Small intestine (tissue), 7 donors: Measurements from ENCODE around the gene PCDHA3. TPM values are rescaled to one million over a fixed set of nuclear protein-coding genes. Genes with fewer than 3 reads are reported as not detected.
"Not testable (repeated sequence)": the region's sequence is repeated elsewhere in the genome, so short reads cannot be mapped to it uniquely, and the experiment has no call there.

ENCODE experiments used
- DNase-seq, 2 donors: peaks; one replicate each; pipeline versions ENCODE4 v3.0.0 to v3.0.0-alpha.2; 2013
- FAIRE-seq: peaks from 2 replicates; lab custom pipeline; 2012; peaks lifted over from hg19 to GRCh38; lab: Jason Lieb, UNC
- H3K27ac ChIP-seq, 3 donors: one replicate each; pipeline ENCODE4 v1.5.1; 2013; ENCODE audit warnings: low read length in 2 of 3, mild to moderate bottlenecking in 2 of 3, control low read depth in 1 of 3, inconsistent platforms in 1 of 3, low read depth in 1 of 3, moderate library complexity in 1 of 3
- H3K27me3 ChIP-seq, 3 donors: one replicate each; pipeline ENCODE4 v1.6.1; 2013; ENCODE audit warnings: low read length in 3 of 3, inconsistent platforms in 1 of 3; ENCODE audit not compliant: control insufficient read depth in 3 of 3, insufficient read depth in 3 of 3
- H3K36me3 ChIP-seq, 3 donors: one replicate each; pipeline ENCODE4 v1.6.1; 2013; ENCODE audit warnings: low read length in 3 of 3, inconsistent platforms in 1 of 3, low read depth in 1 of 3, mild to moderate bottlenecking in 1 of 3, moderate library complexity in 1 of 3; ENCODE audit not compliant: control insufficient read depth in 3 of 3, insufficient read depth in 2 of 3
- H3K4me1 ChIP-seq, 3 donors: one replicate each; pipeline ENCODE4 v1.6.1; 2013; ENCODE audit warnings: low read length in 2 of 3, inconsistent platforms in 1 of 3, low read depth in 1 of 3, mild to moderate bottlenecking in 1 of 3, moderate library complexity in 1 of 3; ENCODE audit not compliant: control insufficient read depth in 3 of 3, insufficient read depth in 2 of 3
- H3K4me3 ChIP-seq, 3 donors: one replicate each; pipeline ENCODE4 v1.5.1; 2013; ENCODE audit warnings: low read length in 3 of 3, control low read depth in 1 of 3, inconsistent platforms in 1 of 3, low read depth in 1 of 3, mild to moderate bottlenecking in 1 of 3, moderate library complexity in 1 of 3
- H3K9me3 ChIP-seq, 2 donors: one replicate each; pipeline ENCODE4 v1.6.1; 2013; ENCODE audit warnings: low read depth in 1 of 2, low read length in 1 of 2; ENCODE audit not compliant: control insufficient read depth in 2 of 2, insufficient read depth in 1 of 2
- WGBS, 3 donors: extraction: QIAGEN DNeasy Blood & Tissue Kit; methylation state at CpG; one replicate each; pipeline ENCODE4 v1.1.7; 2013; 5-methylcytosine and 5-hydroxymethylcytosine counted together
- polyA plus RNA-seq, 4 donors: library from polyadenylated mRNA; stranded (reverse) in 3 of 4; unstranded in 1 of 4; fragments of 200-250 nt in 3 of 4; fragments of 120-200 nt in 1 of 4; gene quantifications; one replicate each; pipeline versions ENCODE4 v1.2.1 to v1.2.3, GENCODE V29; 2013
- donor health status: healthy with polysubstance abuse.
- donor health status: control.
- donor health status: control.
- donor health status: Bipolar disorder and iron deficiency.
- donor health status: healthy.

The PCDHA3 gene
- polyA plus RNA-seq, 4 donors, result 0.10 to 0.28 TPM; not detected in 2

- FAIRE-seq, result no peak
- peaks cover 0 to 34% of the 10 kb centered on the region in 2 donors for H3K9me3 ChIP-seq
- WGBS, 3 donors, result 24 to 48% (median 32%) methylated on average over 42 to 47 of the region's 47 CpGs
Observed at GRCh38 chr5:140840978-140841962, 40.4 kb downstream of the PCDHA3 start, which contains the start of gene PCDHA8. PCDHA8 (plus strand) TSS chr5:140841187; CDS start chr5:140841322, 135 bp downstream.

GRCh38 chr5:140842798-140843733, 42.2 kb downstream of the PCDHA3 start:
- DNase-seq (no peak), FAIRE-seq (no peak)
- H3K9me3 ChIP-seq, result peaks cover 0 to 26% of the 10 kb centered on the region in 2 donors
- 57 to 78% methylated on average over 87 of the region's 87 CpGs; no CpG with 5 or more reads in 1 of the 3 donors for WGBS, 3 donors
- no peaks in the 10 kb centered on the region for H3K27me3 ChIP-seq
- no peaks in the 10 kb centered on the region for H3K36me3 ChIP-seq
- H3K4me3 ChIP-seq, result no peak overlapping the region
- no peaks in the 10 kb centered on the region for H3K4me1 ChIP-seq
- no peak overlapping the region for H3K27ac ChIP-seq

More at GRCh38 chr5:140840978-140841962, 40.4 kb downstream of the PCDHA3 start, which contains the start of gene PCDHA8:
- Histone ChIP-seq H3K4me3 (no peak within 1 kb of the TSS), H3K4me1 (no peaks in the 10 kb centered on the region), H3K27me3 (no peaks in the 10 kb centered on the region), H3K27ac (no peak within 1 kb of the TSS), H3K36me3 (no peaks in the 10 kb centered on the region)
- DNase-seq, result no peak

- DNase-seq, FAIRE-seq: not testable (repeated sequence)
- WGBS, 3 donors, result 25 to 45% methylated on average over 37 to 46 of the region's 48 CpGs; no CpG with 5 or more reads in 1 of the 3 donors
Observed at GRCh38 chr5:140848139-140849102, 47.6 kb downstream of the PCDHA3 start, which contains the start of gene PCDHA9. PCDHA9 (plus strand) TSS chr5:140848382; CDS start chr5:140848496, 114 bp downstream.

GRCh38 chr5:140849831-140850634, 49.2 kb downstream of the PCDHA3 start:
- not testable (repeated sequence) for H3K27me3 ChIP-seq, DNase-seq, FAIRE-seq, H3K4me3 ChIP-seq, H3K36me3 ChIP-seq, H3K27ac ChIP-seq, H3K4me1 ChIP-seq
- H3K9me3 ChIP-seq, result peaks cover 0 to 12% of the 10 kb centered on the region in 2 donors
- 55 to 80% methylated on average over 97 to 101 of the region's 101 CpGs; no CpG with 5 or more reads in 1 of the 3 donors for WGBS, 3 donors

More at GRCh38 chr5:140848139-140849102, 47.6 kb downstream of the PCDHA3 start, which contains the start of gene PCDHA9:
- H3K4me1 ChIP-seq, H3K36me3 ChIP-seq, H3K4me3 ChIP-seq, H3K27me3 ChIP-seq, H3K27ac ChIP-seq: not testable (repeated sequence)
- H3K9me3 ChIP-seq, result peaks cover 0 to 13% of the 10 kb centered on the region in 2 donors

Other genes with a start within 250 kb of the PCDHA3 start
- 10 to 100 TPM; 19.0 to 49.9 (median 32.3) TPM for gene SRA1, start 243.6 kb upstream of the PCDHA3 start, polyA plus RNA-seq
- 10 to 100 TPM in 3 of 4 donors, 1 to 10 TPM in 1; 9.5 to 22.9 (median 17.4) TPM for gene APBB3, start 236.5 kb upstream of the PCDHA3 start, polyA plus RNA-seq
- gene SLC35A4, start 236.2 kb upstream of the PCDHA3 start, polyA plus RNA-seq, result 10 to 100 TPM; 35.7 to 74.6 (median 57.9) TPM
- 10 to 100 TPM in 1 of 4 donors, 1 to 10 TPM in 3; 3.1 to 30.3 (median 8.5) TPM for gene CD14, start 167.9 kb upstream of the PCDHA3 start, polyA plus RNA-seq
- gene TMCO6, start 161.6 kb upstream of the PCDHA3 start, polyA plus RNA-seq, result 10 to 100 TPM in 2 of 4 donors, 1 to 10 TPM in 2; 5.4 to 21.3 (median 9.9) TPM
- 100 to 1,000 TPM in 3 of 4 donors, 10 to 100 TPM in 1; 86.0 to 414 (median 240) TPM for gene NDUFA2, start 153.4 kb upstream of the PCDHA3 start, polyA plus RNA-seq
- 10 to 100 TPM; 60.0 to 96.6 (median 66.8) TPM for gene IK, start 153.2 kb upstream of the PCDHA3 start, polyA plus RNA-seq
- gene WDR55, start 136.2 kb upstream of the PCDHA3 start, polyA plus RNA-seq, result 10 to 100 TPM; 20.3 to 28.9 (median 22.4) TPM
- 1 to 10 TPM in 3 of 4 donors, under 1 TPM in 1; 0.16 to 3.1 (median 1.9) TPM for gene DND1, start 127.5 kb upstream of the PCDHA3 start, polyA plus RNA-seq
- 10 to 100 TPM; 35.3 to 47.0 (median 40.7) TPM for gene HARS1, start 109.7 kb upstream of the PCDHA3 start, polyA plus RNA-seq
- 10 to 100 TPM; 21.8 to 38.0 (median 23.2) TPM for gene HARS2, start 109.6 kb upstream of the PCDHA3 start, polyA plus RNA-seq
- gene ZMAT2, start 100.6 kb upstream of the PCDHA3 start, polyA plus RNA-seq, result 10 to 100 TPM; 50.3 to 79.2 (median 61.8) TPM
- gene PCDHA1, start 14.9 kb upstream of the PCDHA3 start, polyA plus RNA-seq, result under 1 TPM in 2 of 4 donors, not detected in 2; 0.06 to 0.43 TPM
- gene PCDHA2, start 6.2 kb upstream of the PCDHA3 start, polyA plus RNA-seq, result under 1 TPM in 2 of 4 donors, not detected in 2; 0.06 to 0.07 TPM
- gene PCDHA4, start 6.0 kb downstream of the PCDHA3 start, polyA plus RNA-seq, result under 1 TPM in 2 of 4 donors, not detected in 2; 0.19 to 0.57 TPM
- under 1 TPM in 2 of 4 donors, not detected in 2; 0.07 to 0.19 TPM for gene PCDHA5, start 20.6 kb downstream of the PCDHA3 start, polyA plus RNA-seq
- under 1 TPM in 2 of 4 donors, not detected in 2; 0.12 to 0.27 TPM for gene PCDHA6, start 26.9 kb downstream of the PCDHA3 start, polyA plus RNA-seq
- under 1 TPM in 2 of 4 donors, not detected in 2; 0.06 to 0.07 TPM for gene PCDHA7, start 33.2 kb downstream of the PCDHA3 start, polyA plus RNA-seq
- gene PCDHA8, start 40.1 kb downstream of the PCDHA3 start, polyA plus RNA-seq, result under 1 TPM in 2 of 4 donors, not detected in 2; 0.04 to 0.06 TPM
- under 1 TPM in 2 of 4 donors, not detected in 2; 0.01 to 0.06 TPM for gene PCDHA9, start 47.3 kb downstream of the PCDHA3 start, polyA plus RNA-seq
- under 1 TPM in 2 of 4 donors, not detected in 2; 0.04 to 0.13 TPM for gene PCDHA10, start 54.8 kb downstream of the PCDHA3 start, polyA plus RNA-seq
- under 1 TPM in 2 of 4 donors, not detected in 2; 0.09 to 0.21 TPM for gene PCDHA11, start 67.9 kb downstream of the PCDHA3 start, polyA plus RNA-seq
- gene PCDHA12, start 74.3 kb downstream of the PCDHA3 start, polyA plus RNA-seq, result under 1 TPM in 2 of 4 donors, not detected in 2; 0.01 to 0.03 TPM
- under 1 TPM in 2 of 4 donors, not detected in 2; 0.03 to 0.06 TPM for gene PCDHA13, start 81.1 kb downstream of the PCDHA3 start, polyA plus RNA-seq
- under 1 TPM in 2 of 4 donors, not detected in 2; 0.10 to 0.27 TPM for gene PCDHAC1, start 125.2 kb downstream of the PCDHA3 start, polyA plus RNA-seq
- gene PCDHAC2, start 165.4 kb downstream of the PCDHA3 start, polyA plus RNA-seq, result under 1 TPM in 2 of 4 donors, not detected in 2; 0.22 to 0.72 TPM